Measurements from ENCODE around the gene PPP1R15A. TPM values are rescaled to one million over a fixed set of nuclear protein-coding genes. Genes with fewer than 3 reads are reported as not detected.
A peak's percentile ranks its signal among the peaks of the same experiment; 100 is the strongest.

Gene PPP1R15A
- 10 to 100 TPM; 53.9 to 70.0 (median 60.9) TPM for total RNA-seq

- H3K9me3 ChIP-seq, result no peaks in the 10 kb centered on the region
- no peaks in the 10 kb centered on the region for H3K27me3 ChIP-seq
- H3K36me3 ChIP-seq, result peaks cover 0 to 43% of the 10 kb centered on the region in 2 donors
- peaks cover 0 to 72% (median 26%) of the 10 kb centered on the region in 3 donors for H3K4me1 ChIP-seq
- H3K4me3 ChIP-seq, result peak within 1 kb of the TSS; percentile 86 to 99
- peak; percentile 77 for ATAC-seq
- WGBS, 2 donors (ENCODE audit: low coverage in 1 of 2), result 0% methylated on average over 18 to 25 of the region's 53 CpGs
- peak within 1 kb of the TSS; percentile 95 to 100 (median 98) for H3K27ac ChIP-seq
- TF ChIP-seq POLR2A (IDR thresholded peaks at IDR 0.05) (peak; percentile 99), EP300 (IDR thresholded peaks at IDR 0.05) (no peak), POLR2AphosphoS5 (IDR thresholded peaks at IDR 0.05) (peak; percentile 100), CTCF (IDR thresholded peaks at IDR 0.05) (peak in 3 of 4 experiments; percentile 16 to 63 (median 62))
Observed at GRCh38 chr19:48872182-48872883, at the start of gene PPP1R15A. PPP1R15A (plus strand) TSS chr19:48872421; CDS start chr19:48873234, 813 bp downstream.

GRCh38 chr19:48822514-48822913 lies 49.7 kb upstream of the PPP1R15A start:
- Histone ChIP-seq H3K36me3 (peaks cover 0 to 5% of the 10 kb centered on the region in 2 donors), H3K27ac (no peak overlapping the region), H3K4me1 (peaks cover 0 to 17% (median 9%) of the 10 kb centered on the region in 3 donors), H3K27me3 (no peaks in the 10 kb centered on the region), H3K4me3 (no peak overlapping the region), H3K9me3 (no peaks in the 10 kb centered on the region)
- 84 to 98% methylated on average over 2 of the region's 2 CpGs for WGBS, 2 donors (ENCODE audit: low coverage in 1 of 2)
- TF ChIP-seq POLR2AphosphoS5 (IDR thresholded peaks at IDR 0.05), result no peak
- no peak for TF ChIP-seq CTCF (IDR thresholded peaks at IDR 0.05)
- TF ChIP-seq EP300 (IDR thresholded peaks at IDR 0.05), result no peak
- no peak for TF ChIP-seq POLR2A (IDR thresholded peaks at IDR 0.05)
- no peak for ATAC-seq

GRCh38 chr19:48826606-48827020 lies 45.6 kb upstream of the PPP1R15A start:
- Histone ChIP-seq H3K36me3 (peaks cover 0 to 27% of the 10 kb centered on the region in 2 donors), H3K27me3 (no peaks in the 10 kb centered on the region), H3K27ac (no peak overlapping the region), H3K4me1 (no peaks in the 10 kb centered on the region), H3K9me3 (no peaks in the 10 kb centered on the region), H3K4me3 (no peak overlapping the region)
- 56 to 66% methylated on average over 4 to 6 of the region's 8 CpGs for WGBS, 2 donors (ENCODE audit: low coverage in 1 of 2)
- TF ChIP-seq EP300 (IDR thresholded peaks at IDR 0.05) (no peak), POLR2AphosphoS5 (IDR thresholded peaks at IDR 0.05) (no peak), CTCF (IDR thresholded peaks at IDR 0.05) (no peak), POLR2A (IDR thresholded peaks at IDR 0.05) (no peak)
- no peak for ATAC-seq

GRCh38 chr19:48830088-48830487 lies 42.1 kb upstream of the PPP1R15A start:
- Histone ChIP-seq H3K27me3 (no peaks in the 10 kb centered on the region), H3K4me3 (no peak overlapping the region), H3K9me3 (no peaks in the 10 kb centered on the region), H3K36me3 (peaks cover 0 to 54% of the 10 kb centered on the region in 2 donors), H3K4me1 (no peaks in the 10 kb centered on the region), H3K27ac (no peak overlapping the region)
- TF ChIP-seq POLR2A (IDR thresholded peaks at IDR 0.05), result no peak
- no peak for TF ChIP-seq EP300 (IDR thresholded peaks at IDR 0.05)
- no peak for TF ChIP-seq POLR2AphosphoS5 (IDR thresholded peaks at IDR 0.05)
- TF ChIP-seq CTCF (IDR thresholded peaks at IDR 0.05), result no peak
- no peak for ATAC-seq
- WGBS, 2 donors (ENCODE audit: low coverage in 1 of 2), result 79 to 85% methylated on average over 8 to 9 of the region's 9 CpGs

GRCh38 chr19:48830965-48831364 lies 41.3 kb upstream of the PPP1R15A start:
- Histone ChIP-seq H3K36me3 (peaks cover 0 to 54% of the 10 kb centered on the region in 2 donors), H3K4me1 (peaks cover 0 to 9% (median 0%) of the 10 kb centered on the region in 3 donors)
- no peak for ATAC-seq

More at GRCh38 chr19:48830965-48831364, 41.3 kb upstream of the PPP1R15A start:
- no peak for TF ChIP-seq EP300 (IDR thresholded peaks at IDR 0.05)
- no peak for TF ChIP-seq POLR2AphosphoS5 (IDR thresholded peaks at IDR 0.05)
- TF ChIP-seq POLR2A (IDR thresholded peaks at IDR 0.05), result no peak
- no peak for TF ChIP-seq CTCF (IDR thresholded peaks at IDR 0.05)
- 92 to 100% methylated on average over 2 of the region's 4 CpGs for WGBS, 2 donors (ENCODE audit: low coverage in 1 of 2)
- no peaks in the 10 kb centered on the region for H3K27me3 ChIP-seq
- H3K27ac ChIP-seq, result no peak overlapping the region
- no peak overlapping the region for H3K4me3 ChIP-seq
- H3K9me3 ChIP-seq, result no peaks in the 10 kb centered on the region

Data from gastroesophageal sphincter (tissue), 4 donors.